IMR-90 (cell line): ENCODE measurements around the gene SPDYE4. TPM values are rescaled to one million over a fixed set of nuclear protein-coding genes. Genes with fewer than 3 reads are reported as not detected.

Source experiments
- ATAC-seq: fragments of 200-7000 bp; cut with Tn5 transposase; 2 replicates; pipeline ENCODE4 v1.9.1; 2020; ENCODE audit warnings: low read depth, mild to moderate bottlenecking, moderate library complexity
- BruUV-seq: library from RNA; stranded (reverse); fragments of 400-500 nt; replicated peaks from 2 replicates; lab custom pipeline; 2021; lab: Mats Ljungman, UMichigan
- CTCF ChIA-PET: fragments of 300-600 bp; formaldehyde crosslinking; extraction: SDS; loops from one replicate; lab custom pipeline; 2021; ENCODE audit warnings: antibody characterized with exemption; lab: Yijun Ruan, JAX
- POLR2A ChIA-PET: fragments of 300-600 bp; sonication (Branson Sonifier 250); formaldehyde crosslinking; loops from one replicate; lab custom pipeline; 2022; ENCODE audit warnings: antibody characterized with exemption; ENCODE audit not compliant: unreplicated experiment; lab: Charles Lee
- DNase-seq: peaks from one replicate; pipeline ENCODE4 v3.0.0; 2013
- H2AFZ ChIP-seq: replicated peaks from 2 replicates; pipeline ENCODE3; 2013; ENCODE audit warnings: low read length, mild to moderate bottlenecking; ENCODE audit not compliant: poor library complexity
- H2AK5ac ChIP-seq: 2 replicates; pipeline ENCODE4 v1.6.1; 2013; ENCODE audit warnings: low read depth, low read length, inconsistent platforms
- H2AK9ac ChIP-seq: replicated peaks from 2 replicates; pipeline ENCODE3; 2013; ENCODE audit warnings: mild to moderate bottlenecking, low read depth, low read length, moderate library complexity; ENCODE audit not compliant: poor library complexity
- H2BK120ac ChIP-seq: 2 replicates; pipeline ENCODE4 v1.6.1; 2013; ENCODE audit warnings: low read depth, low read length, inconsistent platforms
- H2BK15ac ChIP-seq: 3 replicates; pipeline ENCODE4 v1.6.1; 2013; ENCODE audit warnings: low read depth, low read length, inconsistent platforms
- H2BK20ac ChIP-seq: 2 replicates; pipeline ENCODE4 v1.6.1; 2013; ENCODE audit warnings: low read depth, mild to moderate bottlenecking, inconsistent platforms, low read length, moderate library complexity
- H2BK5ac ChIP-seq: 2 replicates; pipeline ENCODE4 v1.6.1; 2013; ENCODE audit warnings: mild to moderate bottlenecking, low read depth, low read length, inconsistent platforms; ENCODE audit not compliant: poor library complexity, severe bottlenecking
- H3K14ac ChIP-seq: replicated peaks from 2 replicates; pipeline ENCODE4 v1.6.1; 2013; ENCODE audit warnings: low read depth, low read length, inconsistent platforms
- H3K18ac ChIP-seq: 2 replicates; pipeline ENCODE4 v1.6.1; 2013; ENCODE audit warnings: low read depth, low read length, control low read depth
- H3K23ac ChIP-seq: 2 replicates; pipeline ENCODE4 v1.6.1; 2013; ENCODE audit warnings: low read depth, low read length, inconsistent platforms
- H3K27ac ChIP-seq: 2 replicates; pipeline ENCODE4 v1.5.1; 2013; ENCODE audit warnings: mild to moderate bottlenecking, control low read depth, low read length; ENCODE audit not compliant: insufficient read depth
- H3K27me3 ChIP-seq: 2 replicates; pipeline ENCODE4 v1.6.1; 2013; ENCODE audit warnings: low read length; ENCODE audit not compliant: control insufficient read depth, insufficient read depth
- H3K36me3 ChIP-seq: 2 replicates; pipeline ENCODE4 v1.6.1; 2013; ENCODE audit warnings: low read length, mixed read lengths; ENCODE audit not compliant: control insufficient read depth, insufficient read depth
- H3K4ac ChIP-seq: 2 replicates; pipeline ENCODE4 v1.6.1; 2013; ENCODE audit warnings: low read depth, low read length, inconsistent platforms
- H3K4me1 ChIP-seq: 2 replicates; pipeline ENCODE4 v1.6.1; 2013; ENCODE audit warnings: low read length, mixed read lengths; ENCODE audit not compliant: control insufficient read depth, insufficient read depth
- H3K4me2 ChIP-seq: 2 replicates; pipeline ENCODE4 v1.6.1; 2013; ENCODE audit warnings: low read depth, mild to moderate bottlenecking, control low read depth, low read length, moderate library complexity
- H3K4me3 ChIP-seq: 2 replicates; pipeline ENCODE4 v1.5.1; 2013; ENCODE audit warnings: low read depth, mild to moderate bottlenecking, control low read depth, low read length, moderate library complexity; ENCODE audit not compliant: insufficient read depth
- H3K56ac ChIP-seq: 2 replicates; pipeline ENCODE4 v1.6.1; 2013; ENCODE audit warnings: low read length, inconsistent platforms; ENCODE audit not compliant: insufficient read depth; ENCODE audit errors: extremely low read depth
- H3K79me1 ChIP-seq, 2 experiments: 2 replicates each; pipeline ENCODE4 v1.6.1; 2013; ENCODE audit warnings: low read length in 2 of 2, inconsistent platforms in 1 of 2, low read depth in 1 of 2
- H3K9ac ChIP-seq: 2 replicates; pipeline ENCODE4 v1.6.1; 2013; ENCODE audit warnings: low read depth, low read length, control low read depth
- H3K9me1 ChIP-seq: 2 replicates; pipeline ENCODE4 v1.6.1; 2013; ENCODE audit warnings: low read length, inconsistent platforms; ENCODE audit not compliant: insufficient read depth
- H3K9me3 ChIP-seq: 2 replicates; pipeline ENCODE4 v1.6.1; 2013; ENCODE audit warnings: low read length; ENCODE audit not compliant: control insufficient read depth, insufficient read depth
- H4K20me1 ChIP-seq: 2 replicates; pipeline ENCODE4 v1.6.1; 2013; ENCODE audit warnings: low read length, inconsistent platforms; ENCODE audit not compliant: insufficient read depth
- H4K5ac ChIP-seq: 2 replicates; pipeline ENCODE4 v1.6.1; 2013; ENCODE audit warnings: mild to moderate bottlenecking, low read depth, low read length, control low read depth
- H4K8ac ChIP-seq, 2 experiments: 2 replicates each; pipeline ENCODE4 v1.6.1; 2013; ENCODE audit warnings: low read depth in 2 of 2, low read length in 2 of 2, control low read depth in 1 of 2, inconsistent platforms in 1 of 2
- H4K91ac ChIP-seq: 2 replicates; pipeline ENCODE4 v1.6.1; 2013; ENCODE audit warnings: low read depth, low read length, inconsistent platforms; ENCODE audit not compliant: insufficient read depth
- BHLHE40 ChIP-seq: fragments of 150-350 bp; IDR thresholded peaks from 2 replicates; pipeline ENCODE4 v1.6.1; 2016; ENCODE audit warnings: mild to moderate bottlenecking, low read depth, low read length
- CEBPB ChIP-seq: IDR thresholded peaks from 2 replicates; pipeline ENCODE4 v1.6.1; 2012; ENCODE audit warnings: low read depth, low read length, improper control_type of control experiment
- MAFK ChIP-seq: IDR thresholded peaks from 2 replicates; pipeline ENCODE4 v1.6.1; 2012; ENCODE audit warnings: low read depth, low read length, improper control_type of control experiment
- RFX5 ChIP-seq: IDR thresholded peaks from 2 replicates; pipeline ENCODE4 v1.8.0; 2012; ENCODE audit warnings: low read depth, mild to moderate bottlenecking, low read length, moderate library complexity
- WGBS, 2 experiments: methylation state at CpG; one replicate each; pipeline versions ENCODE4 v1.1.5 to v1.1.7; 2013; ENCODE audit warnings: missing lambda C conversion rate in 2 of 2; ENCODE audit not compliant: insufficient read length in 1 of 2; ENCODE audit errors: extremely low coverage in 2 of 2; 5-methylcytosine and 5-hydroxymethylcytosine counted together
- dilution Hi-C: fragments of 300-500 bp; cut with HindIII; formaldehyde crosslinking; loops from one replicate; pipeline ENCODE4 v1.14.3; 2018; ENCODE audit warnings: low sequenced_read_pairs; ENCODE audit not compliant: unreplicated experiment
- in situ Hi-C: fragments of 300-500 bp; cut with MboI; formaldehyde crosslinking; loops from 3 replicates; pipeline ENCODE4 v1.14.3; 2019; ENCODE audit warnings: low sequenced_read_pairs, inconsistent platforms, mixed read lengths
- intact Hi-C: fragments of 100-400 bp; cut with micrococcal nuclease; formaldehyde crosslinking; loops from 2 replicates; pipeline ENCODE4 v1.10.0; 2022
- polyA plus RNA-seq, 3 experiments: library from polyadenylated mRNA; depleted of rRNA; stranded (reverse); fragments of >200 nt; gene quantifications; 2 replicates each; pipeline ENCODE4 v1.2.3, GENCODE V29; 2012; ENCODE audit warnings: low replicate concordance in 1 of 3
- total RNA-seq: library from RNA; depleted of rRNA; stranded (reverse); fragments of >200 nt; gene quantifications from 2 replicates; pipeline ENCODE4 v1.2.3, GENCODE V29; 2012

The SPDYE4 gene
- total and polyA plus RNA-seq, 2 of the 4 experiments (the other 2 are of a cell fraction) = not detected

DNA sequence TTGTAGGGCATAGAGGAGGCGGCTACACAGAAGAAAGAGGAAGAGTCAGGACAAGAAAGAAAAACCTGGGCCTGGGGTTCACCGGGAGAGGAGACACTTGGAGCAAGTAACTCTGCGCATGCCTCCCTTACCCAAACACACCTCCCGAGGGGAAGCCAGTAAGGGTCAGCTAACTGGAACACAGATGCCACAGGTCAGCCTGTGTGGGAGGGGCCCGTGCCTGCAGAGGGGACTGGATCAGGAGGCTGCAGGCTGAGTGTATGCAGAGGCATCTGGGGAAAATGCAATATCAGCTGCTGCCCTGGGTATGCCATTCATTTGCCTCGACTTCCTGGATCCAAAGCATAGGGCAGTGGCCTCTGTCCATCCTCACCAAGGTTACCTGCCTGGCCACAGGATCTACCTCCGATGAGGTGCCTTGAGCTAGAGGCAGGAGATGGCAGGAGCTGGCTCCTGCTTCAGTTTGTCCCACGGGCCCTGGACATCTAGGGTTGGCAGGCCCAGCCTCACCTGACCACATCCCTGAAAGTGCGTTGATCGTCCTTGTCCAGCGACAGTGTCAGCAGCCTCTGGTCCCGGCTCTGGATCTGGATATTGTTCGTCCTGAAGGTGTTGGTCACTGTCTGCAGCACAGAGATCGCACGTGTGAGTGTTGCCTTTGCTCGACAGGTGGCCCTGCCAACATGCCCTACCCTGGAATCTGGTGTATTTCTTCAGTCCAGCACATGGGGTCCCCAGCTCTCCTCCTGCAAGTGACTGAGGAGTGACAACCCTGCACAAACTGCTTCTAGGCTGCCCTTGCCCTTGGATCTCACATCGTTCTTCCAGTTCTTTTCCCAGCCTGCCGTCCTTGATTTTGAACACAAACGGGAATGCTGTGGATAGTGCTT is 45.4 kb upstream of the SPDYE4 start:
- Histone ChIP-seq H2BK5ac (no peak overlapping the region), H3K23ac (no peak overlapping the region), H3K9me1 (no peaks in the 10 kb centered on the region), H4K5ac (no peak overlapping the region), H3K9ac (no peak overlapping the region), H2BK15ac (no peak overlapping the region), H3K18ac (no peak overlapping the region), H3K36me3 (no peaks in the 10 kb centered on the region), H2AK9ac (no peak overlapping the region), H2BK120ac (no peak overlapping the region), H2AFZ (peak overlapping the region; percentile 43), H2AK5ac (no peak overlapping the region), H3K27me3 (peaks cover 6% of the 10 kb centered on the region; the same call in 1 of the 2 replicates), H3K14ac (no peak overlapping the region), H3K9me3 (no peaks in the 10 kb centered on the region), H3K4me3 (no peak overlapping the region), H4K20me1 (no peaks in the 10 kb centered on the region), H2BK20ac (no peak overlapping the region), H3K4me1 (no peaks in the 10 kb centered on the region), H3K56ac (no peak overlapping the region), H3K79me1 (no peaks in the 10 kb centered on the region), H4K8ac (no peak overlapping the region), H3K4ac (no peak overlapping the region), H3K27ac (no peak overlapping the region), H4K91ac (no peak overlapping the region), H3K4me2 (no peak overlapping the region)
- intact Hi-C loops (no loop called here), in situ Hi-C loops (no loop called here), dilution Hi-C loops (no loop called here)
- ChIA-PET CTCF (interaction anchor here (0.5 kb wide), 1 partner anchor 14 kb away, joined by 3 read pairs; no protein-coding TSS in a partner anchor), POLR2A (no interaction called here)
- whole genome bisulfite sequencing, 2 experiments = 38% methylated on average over 7 of the region's 19 CpGs; no CpG with 5 or more reads in 1 of the 2 experiments
- DNase-seq (no peak), ATAC-seq (no peak)
- BruUV-seq = no TSS peak
- TF ChIP-seq MAFK (no peak), BHLHE40 (no peak), RFX5 (no peak), CEBPB (no peak)
